ENCODE results near the gene NMNAT3.

- TF ChIP-seq AFF4 (CRISPR knock-in tag; IDR thresholded peaks at IDR 0.05; ENCODE audit: borderline replicate concordance) (no peak), CTCF (IDR thresholded peaks at IDR 0.05) (no peak), ZNF138 (CRISPR knock-in tag; conservative IDR thresholded peaks at IDR 0.05) (no peak), ESRRA (CRISPR knock-in tag; IDR thresholded peaks at IDR 0.05; ENCODE audit: borderline replicate concordance) (no peak), SP1 (CRISPR knock-in tag; conservative IDR thresholded peaks at IDR 0.05) (no peak), CREB1 (CRISPR knock-in tag; IDR thresholded peaks at IDR 0.05) (no peak), TEAD4 (CRISPR knock-in tag; IDR thresholded peaks at IDR 0.05) (no peak), HMGXB4 (CRISPR knock-in tag; IDR thresholded peaks at IDR 0.05) (no peak), CBFB (CRISPR knock-in tag; IDR thresholded peaks at IDR 0.05; ENCODE audit: low read depth) (no peak), IRF1 (CRISPR knock-in tag; IDR thresholded peaks at IDR 0.05) (no peak), ATF6 (CRISPR knock-in tag; IDR thresholded peaks at IDR 0.05) (no peak), USF1 (CRISPR knock-in tag; IDR thresholded peaks at IDR 0.05) (no peak)
Measured at GRCh38 chr3:139695007-139695406, 17.2 kb upstream of the NMNAT3 start.

All from WTC11 (cell line).